CD4-positive, alpha-beta T cell treated with Interleukin-2 at 100 ng/mL for 4 hours (primary cell): Measurements from ENCODE around the gene NOVA2.

Experiments
- DNase-seq: peaks from one replicate; pipeline ENCODE4 v3.0.0-alpha.2; 2020; ENCODE audit warnings: low spot score

Gene NOVA2, protein sequence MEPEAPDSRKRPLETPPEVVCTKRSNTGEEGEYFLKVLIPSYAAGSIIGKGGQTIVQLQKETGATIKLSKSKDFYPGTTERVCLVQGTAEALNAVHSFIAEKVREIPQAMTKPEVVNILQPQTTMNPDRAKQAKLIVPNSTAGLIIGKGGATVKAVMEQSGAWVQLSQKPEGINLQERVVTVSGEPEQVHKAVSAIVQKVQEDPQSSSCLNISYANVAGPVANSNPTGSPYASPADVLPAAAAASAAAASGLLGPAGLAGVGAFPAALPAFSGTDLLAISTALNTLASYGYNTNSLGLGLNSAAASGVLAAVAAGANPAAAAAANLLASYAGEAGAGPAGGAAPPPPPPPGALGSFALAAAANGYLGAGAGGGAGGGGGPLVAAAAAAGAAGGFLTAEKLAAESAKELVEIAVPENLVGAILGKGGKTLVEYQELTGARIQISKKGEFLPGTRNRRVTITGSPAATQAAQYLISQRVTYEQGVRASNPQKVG

DNA sequence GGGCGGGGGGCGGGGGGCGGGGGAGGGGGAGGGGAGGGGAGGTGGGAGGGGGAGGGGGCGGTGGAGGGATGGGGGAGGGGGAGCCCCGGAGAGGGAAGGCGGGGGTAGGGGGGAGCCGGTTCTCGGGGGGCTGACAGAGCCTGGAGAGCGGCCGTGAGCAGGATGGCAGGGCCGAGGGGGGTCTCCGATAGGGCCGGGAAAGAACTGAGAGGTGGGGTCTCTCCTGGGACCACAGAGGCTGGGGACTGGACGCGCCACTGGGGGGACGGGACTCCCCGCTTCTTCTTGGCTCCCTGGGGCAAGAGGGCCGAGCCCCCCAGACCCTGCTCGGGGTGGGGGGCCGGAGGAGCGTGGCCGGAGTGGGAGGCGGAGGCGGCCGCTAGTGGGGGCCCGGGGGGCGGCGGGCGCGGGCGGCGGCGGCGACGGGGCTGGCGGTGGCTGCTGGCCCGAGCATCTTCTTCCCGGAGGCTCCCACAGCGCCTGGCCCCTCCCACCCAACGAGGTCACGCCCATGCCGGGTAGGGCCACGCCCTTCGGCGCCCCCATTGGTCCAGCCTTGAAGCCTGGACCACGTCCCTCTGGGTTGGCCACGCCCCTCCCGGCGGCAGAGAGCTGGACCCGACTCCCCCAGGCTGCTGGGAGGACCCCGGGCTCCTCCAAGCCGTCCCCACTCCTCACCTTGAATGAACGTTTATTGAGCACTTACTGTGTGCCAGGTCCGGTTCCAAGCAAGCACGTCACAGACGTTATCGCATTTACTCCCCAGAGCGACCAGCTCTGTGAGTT lies at the start of gene NOVA2:
TSS of gene NOVA2 (minus strand) at position 313 of the 786 bp plus-strand sequence. CDS start 514 bp downstream, outside the sequence.
- DNase-seq: no peak

DNA sequence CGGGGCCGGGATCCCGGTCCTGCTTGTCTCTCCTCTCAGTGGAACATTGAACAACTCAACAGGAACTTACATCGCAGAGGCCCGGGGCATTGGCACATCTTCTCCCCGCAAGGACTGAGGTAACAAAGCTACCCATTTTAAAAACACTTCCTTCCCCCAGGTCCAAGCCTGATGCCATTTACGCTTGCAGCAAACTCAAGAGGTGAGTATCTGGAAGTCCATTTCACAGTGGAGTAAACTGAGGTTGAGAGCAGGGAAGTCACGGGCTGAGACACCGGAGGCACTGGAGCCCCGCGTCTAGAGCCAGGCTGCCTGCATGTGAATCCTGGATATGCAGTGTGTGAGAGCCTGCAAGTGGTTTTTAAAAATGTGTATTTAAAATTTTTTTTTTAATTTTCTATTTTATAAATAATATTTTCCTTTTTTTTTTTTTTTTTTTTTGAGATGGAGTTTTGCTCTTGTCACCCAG lies 49.7 kb upstream of the NOVA2 start:
- no peak for DNase-seq

DNA sequence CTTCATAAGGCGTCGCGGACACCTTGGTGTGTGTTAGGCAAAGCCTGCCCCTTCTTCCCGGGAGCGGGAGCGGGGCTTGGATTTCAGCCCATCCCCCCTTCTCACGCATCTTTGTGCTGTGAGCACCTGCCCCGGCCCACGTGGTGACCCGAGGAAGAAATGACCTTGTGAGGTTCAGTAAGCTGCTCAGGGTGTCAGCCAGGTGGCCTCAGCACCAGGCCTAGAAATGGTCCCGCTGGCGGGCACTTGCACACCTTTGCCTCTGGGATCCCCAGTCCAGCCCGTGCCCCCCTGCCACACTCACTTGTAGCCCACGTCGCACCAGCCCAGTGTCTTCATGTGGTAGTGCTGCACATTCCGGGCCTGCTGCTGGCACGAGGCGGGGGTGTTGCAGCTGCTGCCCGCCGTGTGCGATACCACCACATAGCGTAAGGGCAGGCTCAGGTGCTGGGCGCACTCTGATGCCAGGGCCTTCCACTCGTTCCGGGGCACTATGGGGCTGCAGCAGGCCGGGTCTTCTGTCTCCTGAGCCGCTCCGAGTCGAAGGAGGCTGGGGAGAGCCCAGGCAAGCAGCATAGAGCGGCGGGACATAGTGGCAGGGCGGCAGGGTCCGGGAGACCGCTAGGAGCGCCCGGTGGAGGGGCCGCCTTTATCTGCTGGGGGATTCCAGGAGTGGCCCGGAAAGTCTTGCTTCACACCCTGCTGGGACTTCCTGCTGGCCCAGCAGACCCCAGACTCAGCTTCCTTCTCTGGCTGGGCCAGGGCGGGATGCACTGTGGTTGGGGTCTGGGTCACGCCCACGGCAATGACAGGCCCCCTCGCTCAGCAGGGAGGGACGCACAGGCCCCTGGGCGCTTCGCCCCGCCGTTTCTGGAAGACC lies 49.0 kb upstream of the NOVA2 start, which contains the start of gene PGLYRP1:
TSS of gene PGLYRP1 (minus strand) at position 623 of the 880 bp plus-strand sequence. CDS start at position 591, 32 bp downstream.
- DNase-seq: no peak

DNA sequence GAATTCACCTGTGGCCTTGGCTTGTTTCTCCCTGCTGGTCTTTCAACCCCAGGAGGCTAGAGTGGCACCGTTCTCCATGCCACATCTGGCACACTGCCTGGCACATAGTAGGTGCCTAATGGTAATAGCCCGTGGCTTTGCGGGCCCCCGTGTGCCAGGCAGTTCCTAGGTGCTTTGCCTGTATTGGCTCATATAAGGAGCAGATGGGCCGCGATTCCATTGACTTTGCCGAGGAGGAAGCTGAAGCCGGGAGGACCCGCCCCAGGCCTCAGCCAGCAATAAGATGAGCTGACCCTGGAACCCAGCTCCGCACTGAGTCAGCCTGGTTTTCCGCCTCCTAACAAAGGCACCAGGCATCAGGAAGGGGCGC lies 48.4 kb upstream of the NOVA2 start:
- DNase-seq: no peak

DNA sequence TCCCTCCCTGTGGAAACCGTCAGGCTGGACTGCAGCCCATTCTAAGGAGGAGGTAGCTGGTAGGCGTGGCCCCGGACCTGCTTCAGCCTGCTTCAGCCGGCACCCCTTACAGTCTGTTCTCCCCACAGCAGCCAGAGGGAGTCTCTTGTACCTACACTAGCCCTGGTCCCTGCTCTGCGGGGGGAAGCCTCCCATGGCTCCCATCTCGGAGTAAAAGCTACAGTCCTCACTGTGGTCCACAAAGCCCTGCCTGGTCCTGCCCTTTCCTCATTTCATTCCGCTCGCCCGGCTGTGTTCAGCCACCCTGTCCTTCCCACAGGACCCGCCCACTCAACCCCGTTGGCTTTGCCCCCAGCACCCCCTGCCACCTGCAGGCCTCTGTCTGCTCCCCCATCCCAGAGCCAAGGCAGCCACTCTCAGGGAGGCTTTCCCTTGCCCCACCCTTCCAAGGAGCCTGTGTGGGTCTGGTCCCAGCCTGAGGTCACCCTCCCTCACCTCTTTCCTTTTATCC lies 47.9 kb upstream of the NOVA2 start:
- no peak for DNase-seq

DNA sequence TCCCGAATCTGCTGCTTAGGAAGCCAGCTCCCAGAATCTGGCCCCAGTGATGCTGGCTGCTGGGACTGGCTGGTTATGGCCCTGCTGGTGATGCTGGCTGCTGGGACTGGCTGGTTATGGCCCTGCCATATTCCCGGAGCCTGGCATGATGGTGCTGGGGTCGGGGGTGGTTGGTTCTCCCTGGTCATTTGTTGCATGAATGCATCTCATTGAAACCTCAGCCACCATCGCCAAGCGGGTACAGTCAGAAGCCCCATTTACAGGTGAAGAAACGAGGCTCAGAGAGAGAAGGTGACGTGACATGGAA lies 47.1 kb upstream of the NOVA2 start:
- DNase-seq: no peak

DNA sequence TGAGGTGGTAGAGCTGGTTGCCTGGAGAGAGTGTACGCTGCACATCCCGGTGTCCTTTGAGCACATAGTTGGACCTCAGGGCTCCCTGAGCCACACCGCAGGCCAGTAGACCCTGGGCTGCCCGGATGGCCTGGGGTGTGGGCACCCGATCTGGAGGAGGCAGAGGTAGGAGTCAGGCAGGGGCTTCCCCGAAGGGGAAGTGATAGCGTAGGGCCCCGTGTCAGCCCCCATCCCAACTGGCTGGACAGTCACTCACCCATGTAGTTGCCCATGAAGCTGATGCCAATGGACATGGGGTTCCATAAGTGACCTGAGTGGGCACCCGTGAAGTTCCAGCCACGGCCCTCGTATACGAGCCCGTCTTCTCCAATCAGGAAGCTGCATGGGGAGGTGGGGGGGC lies 45.6 kb upstream of the NOVA2 start:
- DNase-seq: no peak

DNA sequence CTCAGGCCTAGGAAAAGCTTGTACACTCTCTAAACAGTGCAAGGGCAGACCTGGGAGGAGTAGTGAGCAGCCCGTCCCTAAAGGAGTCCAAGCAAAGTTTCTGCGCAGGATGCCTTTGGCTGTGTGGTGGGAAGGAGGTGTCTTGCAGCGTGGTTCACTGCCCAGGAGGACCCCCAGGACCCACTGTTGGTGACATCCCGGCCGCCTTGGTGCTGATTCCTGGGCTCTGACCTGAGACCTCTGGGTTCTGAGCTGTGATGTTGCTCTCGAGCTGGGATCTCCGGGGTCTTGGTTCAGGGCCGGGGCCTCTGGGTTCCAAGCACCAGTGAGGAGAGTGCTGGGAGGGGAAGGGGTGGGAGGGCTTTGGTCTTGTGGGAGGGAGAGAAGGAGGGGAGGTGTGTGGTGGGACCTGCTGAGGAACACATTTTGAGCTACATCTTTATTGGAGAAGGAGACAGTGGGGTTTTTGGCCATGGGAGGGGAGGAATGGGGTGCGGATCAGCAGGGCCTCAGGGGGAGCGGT lies 45.1 kb upstream of the NOVA2 start:
- DNase-seq: no peak

DNA sequence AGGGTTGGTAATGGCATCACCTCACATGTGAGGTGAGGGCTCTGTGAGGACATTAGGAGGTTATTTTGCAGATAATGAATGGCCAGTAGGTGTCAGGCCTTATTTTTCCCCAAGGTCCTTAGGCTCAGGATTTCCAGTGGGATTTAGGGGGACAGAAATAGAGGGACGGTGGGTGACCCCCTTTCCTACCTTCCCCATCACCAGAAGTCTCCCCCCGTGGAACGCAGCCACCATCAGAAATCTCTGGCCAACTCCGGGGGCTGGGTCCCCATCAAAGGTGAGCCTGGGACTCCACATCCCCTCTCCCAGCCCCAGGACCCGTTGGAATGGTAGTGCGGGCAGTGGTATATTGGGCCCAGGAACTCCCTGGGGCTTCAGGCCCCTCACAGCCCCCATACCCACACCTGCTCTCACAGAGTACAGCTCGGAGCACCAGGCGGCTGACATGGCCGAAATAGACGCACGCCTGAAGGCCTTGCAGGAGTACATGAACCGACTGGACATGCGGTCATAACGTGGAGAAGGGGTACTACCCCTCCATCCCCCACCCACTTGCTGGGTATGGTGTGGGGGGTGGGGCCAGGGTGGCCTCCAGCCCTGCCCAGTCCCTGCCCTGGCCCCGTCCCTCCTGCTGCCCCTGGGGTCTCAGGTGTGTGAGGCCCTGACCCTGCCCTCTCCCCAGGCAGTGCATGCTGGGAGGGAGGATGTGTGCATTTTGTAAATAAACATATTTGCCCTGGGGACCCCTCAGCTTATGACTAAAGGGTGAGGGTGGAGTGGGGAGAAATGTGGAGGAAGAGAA lies 44.4 kb upstream of the NOVA2 start:
- DNase-seq: no peak

DNA sequence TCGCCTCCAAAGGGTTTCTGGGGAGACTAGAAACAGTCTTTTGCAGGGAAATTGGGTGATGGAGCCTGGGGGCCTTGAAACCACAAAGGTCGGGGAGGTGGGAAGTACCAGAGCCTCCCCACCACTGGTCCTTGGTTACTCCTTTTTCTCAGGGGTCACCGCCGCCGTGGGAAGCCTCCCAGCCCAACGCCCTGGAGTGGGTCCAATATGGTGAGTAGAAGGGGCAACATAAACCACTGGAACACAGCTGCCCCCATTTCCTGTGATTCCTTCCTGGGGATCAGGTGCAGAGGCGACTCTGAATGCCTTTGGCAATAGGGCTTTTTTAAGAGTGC lies 43.4 kb upstream of the NOVA2 start:
- DNase-seq: no peak

DNA sequence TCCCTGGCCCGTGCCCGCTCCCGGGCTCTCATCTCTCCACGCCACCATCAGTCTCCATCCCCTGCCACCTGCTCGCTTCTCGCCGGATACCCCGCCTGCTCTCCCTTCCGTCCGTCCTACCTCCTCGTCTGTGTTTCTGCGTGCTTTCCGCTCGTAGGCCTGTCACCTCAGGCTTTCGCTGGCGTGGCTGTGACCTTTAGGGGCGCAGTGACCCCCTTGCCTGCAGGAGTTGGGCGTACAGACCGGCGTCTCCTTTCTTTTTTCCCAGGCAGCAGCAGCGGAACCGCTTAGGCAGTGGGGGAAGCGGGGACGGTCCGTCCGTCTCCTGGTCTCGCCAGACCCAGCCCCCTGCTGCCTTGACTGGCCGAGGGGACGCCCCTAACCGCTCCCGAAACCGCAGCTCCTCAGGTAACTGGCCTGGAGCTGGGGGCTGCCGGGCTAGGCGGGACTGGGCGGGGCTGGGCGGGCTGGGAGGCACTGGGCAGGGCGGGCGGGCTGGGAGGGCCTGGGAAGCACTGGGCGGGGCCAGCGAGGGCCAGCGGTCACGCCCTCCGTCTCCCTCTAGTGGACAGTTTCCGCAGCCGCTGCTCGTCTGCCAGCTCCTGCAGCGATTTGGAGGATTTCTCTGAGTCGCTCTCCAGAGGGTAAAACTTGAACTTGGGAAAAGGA lies 42.9 kb upstream of the NOVA2 start:
- peak; percentile 85 for DNase-seq

DNA sequence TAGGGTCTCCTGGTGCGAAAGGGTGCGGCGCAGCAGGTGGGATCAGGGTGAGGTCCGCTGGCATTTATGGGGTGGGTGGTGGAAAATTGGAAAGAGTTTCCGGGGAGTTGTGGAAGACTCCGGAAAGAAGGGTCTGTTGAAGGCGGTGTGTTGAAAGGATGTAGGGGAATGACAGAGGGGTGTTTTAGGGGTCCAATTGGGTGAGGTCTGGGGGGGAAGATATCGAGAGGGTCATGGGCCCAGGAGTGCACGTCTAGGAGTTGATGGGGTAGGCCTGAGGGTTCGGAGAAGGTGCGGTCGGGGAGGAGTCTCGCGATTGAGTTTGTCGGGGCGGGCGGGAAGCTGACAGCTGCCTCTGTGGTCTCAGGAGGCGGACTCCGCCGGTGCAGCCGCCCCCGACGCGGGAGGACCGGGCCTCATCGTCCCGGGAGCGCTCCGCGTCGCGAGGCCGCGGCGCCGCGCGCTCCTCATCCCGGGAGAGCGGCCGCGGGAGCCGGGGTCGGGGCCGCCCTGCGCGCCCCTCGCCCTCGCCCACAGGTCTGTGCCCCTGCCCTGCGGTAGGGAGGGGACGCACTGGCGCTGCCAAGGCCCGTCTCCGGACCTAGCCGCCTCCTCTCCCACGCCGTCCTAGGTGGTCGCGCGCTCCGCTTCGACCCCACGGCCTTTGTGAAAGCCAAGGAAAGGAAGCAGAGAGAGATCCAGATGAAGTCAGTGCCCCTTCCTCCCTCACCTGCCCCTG lies 42.2 kb upstream of the NOVA2 start:
- DNase-seq: peak; percentile 27

DNA sequence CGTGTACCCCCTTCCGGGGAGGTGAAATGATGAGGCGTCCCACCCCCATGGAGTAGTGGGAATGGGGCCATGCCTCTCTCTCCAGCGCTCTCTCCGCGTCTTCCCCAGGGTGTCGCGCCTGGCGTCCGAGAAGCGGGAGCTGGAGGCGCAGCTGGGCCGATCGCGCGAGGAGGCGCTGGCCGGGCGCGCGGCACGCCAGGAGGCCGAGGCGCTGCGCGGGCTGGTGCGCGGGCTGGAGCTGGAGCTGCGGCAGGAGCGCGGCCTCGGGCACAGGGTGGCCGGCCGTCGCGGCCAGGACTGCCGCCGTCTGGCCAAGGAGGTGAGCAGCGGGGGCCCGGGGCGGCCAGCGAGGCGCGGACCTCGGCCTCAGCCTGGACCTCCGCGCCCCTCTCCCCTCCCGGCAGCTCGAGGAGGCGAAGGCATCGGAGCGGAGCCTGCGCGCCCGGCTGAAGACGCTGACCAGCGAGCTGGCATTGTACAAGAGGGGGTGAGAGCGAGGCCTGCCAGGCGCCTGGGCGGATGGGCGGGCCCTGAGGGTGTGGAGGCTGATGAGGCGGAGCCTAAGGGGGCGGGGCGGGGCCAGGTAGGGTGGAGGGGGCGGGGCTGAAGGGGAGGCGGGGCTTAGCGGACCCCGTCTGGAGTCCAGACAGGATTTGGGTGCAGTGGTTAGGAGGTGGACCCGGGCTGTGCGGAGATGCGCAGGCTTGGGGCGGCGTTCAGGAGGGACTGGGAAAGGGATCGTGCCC lies 41.4 kb upstream of the NOVA2 start:
- peak; percentile 50 for DNase-seq

DNA sequence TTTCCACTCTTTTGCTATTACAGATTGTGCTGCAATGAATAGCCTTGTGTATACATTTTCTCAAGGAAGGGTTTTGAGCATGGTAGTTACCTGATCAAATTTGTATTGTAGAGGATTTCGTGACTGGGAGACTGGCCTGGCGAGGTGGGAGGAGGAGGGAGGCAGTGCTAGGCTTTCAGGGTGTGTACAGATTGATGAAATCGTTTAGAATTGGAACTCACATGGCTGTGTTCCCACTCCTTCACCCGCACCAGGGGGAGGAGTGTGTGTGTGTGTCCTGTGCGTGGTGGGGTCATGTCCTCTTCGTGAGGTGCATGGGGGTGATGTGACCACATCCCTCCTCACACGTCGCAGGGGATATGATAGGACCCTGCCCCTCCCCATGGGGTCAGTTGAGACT lies 40.9 kb upstream of the NOVA2 start:
- DNase-seq: no peak

DNA sequence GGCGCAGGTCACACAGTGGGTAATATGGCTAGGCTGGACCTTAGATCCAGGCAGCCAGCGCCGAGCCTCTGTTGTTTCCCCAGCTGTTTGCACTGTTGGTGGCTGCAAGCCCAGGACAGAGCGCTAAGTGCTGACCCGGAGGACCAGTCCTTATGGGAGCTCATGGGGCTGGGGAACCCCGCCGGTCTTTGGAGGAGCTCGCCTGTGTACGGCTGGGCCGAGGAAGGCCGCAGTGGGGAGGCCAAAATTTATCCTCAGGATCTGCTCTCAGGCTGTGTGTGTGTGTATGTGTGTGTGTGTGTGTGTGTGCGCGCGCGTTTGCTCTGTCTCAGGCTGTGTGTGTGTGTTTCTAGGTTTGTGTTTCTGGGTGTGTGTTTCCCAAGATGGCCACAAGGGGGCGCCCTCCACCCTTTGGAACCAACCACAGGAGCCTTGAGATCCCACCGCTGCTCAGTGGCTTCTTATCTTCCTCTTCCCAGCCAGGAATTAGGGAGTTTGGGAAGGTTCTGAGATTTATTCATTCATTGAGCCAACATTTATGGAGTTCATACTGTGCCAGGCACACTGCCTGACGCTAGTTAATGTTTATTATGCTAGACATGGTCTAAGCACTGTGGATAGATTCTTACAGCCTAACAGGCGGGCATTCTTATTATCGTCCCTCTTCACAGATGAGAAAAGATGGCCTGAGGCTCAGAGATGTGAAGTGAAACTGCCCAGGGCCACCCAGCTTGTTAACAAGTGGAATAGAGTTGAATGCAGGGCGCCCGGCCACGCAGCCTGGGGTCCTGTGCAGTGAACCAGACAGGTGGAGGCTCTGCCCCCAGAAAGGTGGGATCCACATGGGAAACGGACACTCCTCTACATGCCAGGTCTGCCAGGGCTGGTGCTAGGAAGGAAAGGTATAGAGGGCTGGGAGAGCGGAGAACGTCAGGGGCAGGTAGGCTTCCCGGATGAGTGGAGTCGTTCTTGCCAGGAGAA lies 36.2 kb upstream of the NOVA2 start:
- DNase-seq: peak; percentile 68

DNA sequence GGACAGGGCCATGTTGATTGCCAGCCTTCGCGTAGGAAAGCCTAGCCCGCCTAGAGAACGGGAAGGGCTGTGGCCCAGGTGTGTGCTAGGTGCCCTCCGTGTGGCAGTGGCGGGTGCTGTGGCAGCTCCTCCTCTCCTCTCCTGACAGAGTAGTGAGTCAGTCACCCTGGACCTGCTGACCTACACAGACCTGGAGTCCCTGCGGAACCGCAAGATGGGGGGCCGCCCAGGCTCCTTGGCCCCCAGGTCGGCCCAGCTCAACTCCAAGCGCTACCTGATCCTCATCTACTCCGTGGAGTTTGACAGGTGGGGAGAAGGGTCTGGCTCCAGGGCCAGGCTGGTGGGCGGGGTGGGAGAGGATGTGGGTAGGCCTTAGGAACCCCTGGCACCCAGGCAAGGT lies 32.7 kb upstream of the NOVA2 start:
- no peak for DNase-seq

DNA sequence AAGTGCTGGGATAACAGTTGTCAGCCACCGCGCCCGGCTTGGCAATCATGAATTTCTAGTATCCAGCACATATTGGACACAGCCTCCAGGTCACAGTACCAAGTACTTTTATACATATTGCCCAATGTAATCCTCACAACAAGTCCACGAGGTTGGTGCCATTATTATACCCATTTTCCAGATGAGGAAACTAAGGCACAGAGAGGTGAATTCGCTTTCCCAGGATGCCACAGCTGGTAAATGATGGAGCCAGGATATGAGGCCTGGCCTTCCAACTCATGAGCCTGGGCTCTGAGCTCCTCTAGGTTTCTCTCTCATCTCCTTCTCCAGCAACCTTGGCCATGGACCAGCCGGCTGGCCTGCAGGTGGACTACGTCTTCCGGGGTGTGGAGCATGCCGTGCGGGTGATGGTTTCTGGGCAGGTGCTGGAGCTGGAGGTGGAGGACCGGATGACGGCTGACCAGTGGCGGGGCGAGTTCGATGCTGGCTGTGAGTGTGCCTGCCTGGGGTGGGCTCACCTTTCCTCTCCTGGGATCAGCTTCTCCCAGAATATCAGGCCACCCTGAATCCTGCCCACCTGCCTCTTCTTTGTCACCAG lies 29.1 kb upstream of the NOVA2 start:
- no peak for DNase-seq
